ENCODE measurements around the gene ABCC4. TPM values are rescaled to one million over a fixed set of nuclear protein-coding genes. Genes with fewer than 3 reads are reported as not detected.

The ABCC4 gene
- total RNA-seq, 2 donors from 2014 or later: 2.8 to 12.2 TPM

GRCh38 chr13:94978516-94978915 lies 322.7 kb downstream of the ABCC4 start:
- DNase-seq (ENCODE audit: low spot score) (no peak), ATAC-seq (ENCODE audit: insufficient number of reproducible peaks, low FRiP score, low read depth) (no peak)
- no peaks in the 10 kb centered on the region for H3K4me1 ChIP-seq (ENCODE audit: control insufficient read depth in 1 of 2, low read depth in 2 of 2)
- no peak for TF ChIP-seq CTCF (IDR thresholded peaks at IDR 0.05)
- H3K36me3 ChIP-seq: no peaks in the 10 kb centered on the region
- no peak overlapping the region for H3K4me3 ChIP-seq
- H3K27ac ChIP-seq: no peak overlapping the region
- H3K9me3 ChIP-seq: no peaks in the 10 kb centered on the region
- no peaks in the 10 kb centered on the region for H3K27me3 ChIP-seq (replicated peaks; ENCODE audit: insufficient read depth)

DNA sequence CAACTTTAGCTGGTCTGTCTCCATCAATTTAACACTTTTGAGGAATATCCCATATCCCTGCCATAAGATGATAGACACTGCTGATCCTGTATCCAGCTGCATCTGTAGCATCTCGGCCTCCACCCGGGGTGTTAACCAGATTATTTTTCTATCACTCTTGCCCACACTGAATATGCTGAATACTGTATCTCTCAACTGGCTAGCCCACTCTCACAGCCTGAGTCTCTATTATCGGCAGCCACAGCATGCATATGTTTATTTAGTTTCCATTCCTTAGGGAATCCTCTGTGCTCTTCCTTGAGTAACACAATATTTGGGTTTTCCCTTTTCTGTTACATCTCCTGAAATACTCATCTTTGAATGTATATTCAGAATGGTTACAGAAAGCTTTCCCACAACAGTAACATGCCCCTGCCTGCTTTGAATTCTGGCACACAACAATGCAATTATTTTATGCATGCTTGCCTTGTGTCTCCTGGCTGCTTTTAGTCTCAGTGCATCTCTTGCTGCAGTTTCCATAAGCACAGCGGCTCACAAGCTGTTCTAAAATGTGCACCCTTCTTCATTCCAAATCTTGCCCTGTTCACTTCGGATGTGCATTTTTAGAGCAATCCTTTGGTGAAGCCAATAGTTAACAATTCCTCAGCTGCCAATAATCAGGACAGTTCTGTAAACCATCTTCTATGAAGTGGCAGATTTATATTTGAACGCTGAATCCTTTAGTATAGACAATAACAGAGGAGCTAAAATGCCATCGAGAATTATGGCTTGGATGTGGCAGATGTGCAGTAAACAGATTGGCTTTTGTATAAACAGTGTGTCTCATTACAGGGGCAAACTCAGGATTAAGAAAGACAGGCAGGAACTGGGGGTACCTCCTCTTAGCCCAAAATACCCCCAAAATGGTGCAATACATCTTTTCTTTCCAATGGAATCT lies 327.0 kb downstream of the ABCC4 start:
- no peak overlapping the region for H3K27ac ChIP-seq
- H3K4me3 ChIP-seq: no peak overlapping the region
- H3K36me3 ChIP-seq: no peaks in the 10 kb centered on the region
- no peaks in the 10 kb centered on the region for H3K27me3 ChIP-seq (replicated peaks; ENCODE audit: insufficient read depth)
- no peaks in the 10 kb centered on the region for H3K9me3 ChIP-seq
- H3K4me1 ChIP-seq (ENCODE audit: control insufficient read depth in 1 of 2, low read depth in 2 of 2): no peaks in the 10 kb centered on the region
- no peak for TF ChIP-seq CTCF (IDR thresholded peaks at IDR 0.05)
- ATAC-seq (ENCODE audit: insufficient number of reproducible peaks, low FRiP score, low read depth) (no peak), DNase-seq (ENCODE audit: low spot score) (no peak)

- ATAC-seq (ENCODE audit: insufficient number of reproducible peaks, low FRiP score, low read depth) (no peak), DNase-seq (ENCODE audit: low spot score) (no peak)
- Histone ChIP-seq H3K4me3 (no peak overlapping the region), H3K27me3 (replicated peaks; ENCODE audit: insufficient read depth) (no peaks in the 10 kb centered on the region), H3K36me3 (no peaks in the 10 kb centered on the region), H3K27ac (no peak overlapping the region), H3K4me1 (ENCODE audit: control insufficient read depth in 1 of 2, low read depth in 2 of 2) (peaks cover 6 to 16% of the 10 kb centered on the region in 2 donors), H3K9me3 (no peaks in the 10 kb centered on the region)
- TF ChIP-seq CTCF (IDR thresholded peaks at IDR 0.05): no peak
These were observed 329.0 kb downstream of the ABCC4 start for GRCh38 chr13:94972262-94972661.

Data from thoracic aorta (tissue), 2 donors.